Measurements from ENCODE around the gene MR1.
"Not testable (repeated sequence)": the region's sequence is repeated elsewhere in the genome, so short reads cannot be mapped to it uniquely, and the experiment has no call there.

The MR1 gene

DNA sequence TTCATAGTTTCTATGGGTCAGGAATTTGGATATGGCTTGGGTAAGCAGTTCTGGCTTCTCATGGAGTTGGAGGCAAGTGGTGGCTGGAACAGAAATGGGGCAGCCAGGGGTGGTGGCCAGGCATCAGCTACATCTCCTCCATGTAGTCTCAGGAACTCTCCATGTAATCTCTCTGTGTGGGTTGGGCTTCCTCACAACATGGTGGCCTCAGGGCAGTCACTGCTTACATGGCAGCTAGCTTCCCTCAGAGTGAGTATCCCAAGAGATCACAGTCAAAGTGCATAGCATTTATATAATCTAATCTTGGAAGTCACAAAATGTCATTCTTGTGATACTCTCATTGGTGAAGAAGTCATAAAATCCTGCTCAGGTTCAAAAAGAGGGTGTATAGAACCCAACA is 25.7 kb downstream of the MR1 start:
- no peak for DNase-seq
- intact Hi-C loops (cut with DNase I) = no loop called here

GRCh38 chr1:181060066-181060465 is 26.3 kb downstream of the MR1 start:
- intact Hi-C loops (cut with DNase I) = no loop called here
- DNase-seq = no peak

DNA sequence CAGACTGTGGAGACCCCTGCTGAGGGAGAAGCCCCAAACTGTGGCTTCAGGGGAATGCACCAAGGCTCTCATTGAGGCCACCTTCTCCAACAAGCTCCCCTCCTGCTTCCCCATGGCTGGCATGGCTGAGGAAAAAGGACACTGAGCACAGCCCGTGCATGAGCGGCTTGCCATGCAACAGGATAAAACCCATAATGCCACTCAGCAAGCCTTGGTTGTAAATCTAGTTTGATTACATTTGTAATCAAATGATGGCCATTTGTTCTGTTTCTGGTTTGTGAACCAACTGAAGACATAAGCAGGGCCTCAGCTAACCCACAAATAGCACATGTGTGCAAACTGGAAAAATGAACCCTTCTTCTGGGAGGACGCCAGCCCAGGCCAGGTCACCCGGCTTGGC is 27.2 kb downstream of the MR1 start:
- intact Hi-C loops (cut with DNase I); DNase-seq: not testable (repeated sequence)

GRCh38 chr1:181061487-181061886 is 27.7 kb downstream of the MR1 start:
- DNase-seq = no peak
- intact Hi-C loops (cut with DNase I) = no loop called here

DNA sequence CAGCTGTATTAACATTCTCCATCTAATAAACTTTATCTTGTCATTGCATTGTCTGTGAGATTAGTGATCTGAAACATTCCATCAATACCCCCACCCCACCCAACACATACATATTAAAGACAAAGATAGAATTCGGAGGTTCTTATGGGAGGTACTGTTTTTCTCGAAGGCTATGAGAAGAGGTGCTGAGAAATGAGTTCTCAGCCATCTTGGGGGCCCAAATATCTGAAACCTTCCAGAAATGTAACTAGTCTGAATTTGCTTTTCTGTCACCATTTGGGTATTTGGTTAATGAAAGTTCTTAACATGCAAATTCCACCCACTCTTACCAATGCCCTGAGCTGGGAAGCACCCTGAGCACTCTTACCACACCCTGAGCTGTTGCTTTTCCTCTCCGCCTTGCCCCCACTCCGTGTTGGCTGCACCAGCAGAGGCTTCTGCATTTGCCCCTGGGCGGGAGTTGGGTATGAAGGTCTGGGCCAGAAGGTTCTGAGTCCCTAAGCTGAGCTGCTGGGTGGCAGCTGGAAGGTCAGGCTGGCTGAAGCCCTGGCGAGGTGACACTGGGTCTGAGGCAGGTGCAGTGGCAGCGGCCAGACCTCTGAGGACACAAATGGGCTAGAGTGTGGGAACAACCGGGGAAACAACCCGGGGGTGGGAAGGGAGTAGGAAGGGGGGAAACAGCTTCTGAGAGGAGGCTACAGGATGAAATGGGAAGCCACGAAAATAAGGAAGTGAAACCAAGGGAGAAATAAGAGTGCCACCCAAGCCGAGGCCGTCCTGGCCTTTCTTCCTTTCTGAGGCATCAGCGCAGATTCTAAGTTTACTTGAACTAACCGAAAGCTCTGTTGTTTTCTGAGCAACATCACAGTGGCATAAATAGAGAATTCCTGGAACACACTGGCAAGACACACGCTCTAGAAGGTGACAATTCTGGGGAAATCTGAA is 28.4 kb downstream of the MR1 start:
- intact Hi-C loops (cut with DNase I) = no loop called here
- peak in 24 of 42 donors; percentile 4 to 48 (median 18) for DNase-seq

DNA sequence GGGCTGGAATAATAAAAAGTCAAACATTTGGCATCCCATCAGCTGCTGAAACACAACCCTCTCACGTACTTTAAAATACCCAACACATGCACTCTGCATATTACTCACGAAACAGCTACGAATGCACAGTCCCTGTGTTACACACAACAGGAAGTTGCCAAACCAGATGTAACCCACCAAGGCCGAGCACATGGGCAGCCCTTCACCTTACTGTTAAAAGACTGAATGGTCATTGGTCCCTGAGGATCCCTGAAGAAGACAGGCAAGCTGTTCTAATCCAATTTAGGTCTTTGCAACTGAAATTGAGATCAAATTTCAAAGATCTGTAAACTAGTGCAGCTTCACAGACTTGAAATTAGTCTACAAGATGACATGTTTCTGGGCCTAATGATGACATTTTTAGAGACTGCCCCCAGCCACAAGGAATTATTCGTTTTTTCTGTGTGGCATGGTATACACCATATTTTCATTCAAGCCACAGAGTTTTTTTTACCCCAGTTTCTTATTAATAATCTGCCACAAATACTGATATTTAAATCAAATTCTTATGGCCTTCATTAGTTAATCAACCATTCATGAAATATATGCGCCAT is 29.1 kb downstream of the MR1 start:
- DNase-seq = peak in 1 of 42 donors; percentile 5
- intact Hi-C loops (cut with DNase I) = no loop called here

DNA sequence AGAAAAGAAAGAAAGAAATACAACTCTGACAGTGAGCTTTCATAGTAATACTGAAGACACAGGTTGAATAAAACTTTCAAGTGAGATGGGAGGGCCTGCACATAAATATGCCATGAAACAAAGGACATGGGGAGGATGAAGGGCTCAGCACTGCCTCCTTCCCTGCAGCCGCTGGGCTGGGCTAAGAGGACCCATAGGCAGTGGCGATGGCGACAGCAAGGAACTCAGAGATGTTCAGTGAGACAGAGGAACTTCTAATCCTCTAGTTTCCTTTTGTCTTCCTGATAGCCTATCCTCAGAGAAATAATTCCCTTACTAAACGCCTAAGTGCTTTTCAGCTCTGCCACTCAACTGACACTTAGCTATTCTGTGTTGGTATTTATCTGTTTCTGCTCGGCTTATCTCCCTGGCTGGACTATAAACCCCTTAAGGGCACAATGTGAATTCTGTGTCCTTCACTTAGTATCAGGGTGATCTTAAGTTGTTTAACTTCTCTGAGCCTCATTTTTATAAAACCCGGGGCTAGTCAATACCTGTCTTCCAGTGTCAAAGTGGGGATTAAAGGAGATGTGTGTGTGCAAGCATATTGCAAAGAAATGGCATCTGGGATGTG is 30.3 kb downstream of the MR1 start:
- DNase-seq = peak in 1 of 42 donors; percentile 15
- intact Hi-C loops (cut with DNase I) = no loop called here

- intact Hi-C loops (cut with DNase I) = no loop called here
- DNase-seq = no peak
Measured at GRCh38 chr1:181064702-181065101, 30.9 kb downstream of the MR1 start.

GRCh38 chr1:181073638-181074037 is 39.9 kb downstream of the MR1 start:
- DNase-seq = no peak
- intact Hi-C loops (cut with DNase I) = no loop called here

GRCh38 chr1:181075766-181076350 is 42.1 kb downstream of the MR1 start:
- intact Hi-C loops (cut with DNase I) = no loop called here
- DNase-seq = no peak

GRCh38 chr1:181076852-181077251 is 43.1 kb downstream of the MR1 start:
- DNase-seq = no peak

GRCh38 chr1:181077576-181078242 is 43.9 kb downstream of the MR1 start:
- no peak for DNase-seq
- intact Hi-C loops (cut with DNase I) = no loop called here

More at GRCh38 chr1:181076852-181077251, 43.1 kb downstream of the MR1 start:
- intact Hi-C loops (cut with DNase I) = no loop called here

- intact Hi-C loops (cut with DNase I) = no loop called here
- no peak for DNase-seq
Measured at GRCh38 chr1:181079382-181079781, 45.6 kb downstream of the MR1 start.

DNA sequence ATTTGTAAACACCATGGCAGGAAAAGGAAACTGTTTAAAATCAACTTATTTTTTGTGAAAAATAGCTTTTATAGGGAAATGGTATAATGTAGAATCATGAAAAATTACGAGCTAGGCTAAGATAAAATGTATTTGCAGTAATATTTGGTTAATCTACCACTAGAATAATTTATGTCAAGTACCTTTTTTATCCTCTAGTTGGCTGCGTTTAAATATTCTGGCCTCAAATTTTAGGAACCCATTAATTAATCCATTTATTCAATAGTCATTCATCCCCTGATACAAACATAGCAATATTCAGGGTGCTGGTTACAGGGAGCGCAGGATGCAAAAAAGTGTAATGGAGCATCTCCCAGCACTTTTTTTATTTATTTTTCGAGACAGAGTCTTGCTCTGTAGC is 46.1 kb downstream of the MR1 start:
- intact Hi-C loops (cut with DNase I) = loop anchor here (10.0 kb wide), 1 partner anchor 45 kb away; the partner anchor contains the start of gene MR1
- no peak for DNase-seq

DNA sequence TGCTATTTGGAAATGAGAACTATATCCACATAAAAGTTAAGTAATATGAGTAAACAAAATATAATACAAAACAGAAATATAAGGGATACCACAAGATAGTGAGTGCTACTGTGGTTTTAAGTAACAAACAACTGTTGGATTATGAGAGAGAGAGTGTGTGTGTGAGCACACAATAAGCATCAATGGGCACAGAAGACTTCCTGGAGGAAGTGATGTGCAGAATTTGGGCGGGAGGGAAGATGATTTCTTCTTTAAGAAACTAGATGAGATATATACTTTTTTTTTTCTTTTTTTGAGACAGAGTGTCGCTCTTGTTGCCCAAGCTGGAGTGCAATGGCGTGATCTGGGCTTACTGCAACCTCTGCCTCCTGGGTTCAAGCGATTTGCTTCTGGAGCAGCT is 46.8 kb downstream of the MR1 start:
- DNase-seq = no peak
- intact Hi-C loops (cut with DNase I) = loop anchor here (10.0 kb wide), 1 partner anchor 46 kb away; the partner anchor contains the start of gene MR1

GRCh38 chr1:181081395-181081794 is 47.6 kb downstream of the MR1 start:
- intact Hi-C loops (cut with DNase I) = loop anchor here (10.0 kb wide), 1 partner anchor 47 kb away; the partner anchor contains the start of gene MR1
- DNase-seq = no peak

GRCh38 chr1:181083842-181084605 is 50.2 kb downstream of the MR1 start:
- intact Hi-C loops (cut with DNase I) = loop anchor here (10.0 kb wide), 1 partner anchor 49 kb away; the partner anchor contains the start of gene MR1

DNA sequence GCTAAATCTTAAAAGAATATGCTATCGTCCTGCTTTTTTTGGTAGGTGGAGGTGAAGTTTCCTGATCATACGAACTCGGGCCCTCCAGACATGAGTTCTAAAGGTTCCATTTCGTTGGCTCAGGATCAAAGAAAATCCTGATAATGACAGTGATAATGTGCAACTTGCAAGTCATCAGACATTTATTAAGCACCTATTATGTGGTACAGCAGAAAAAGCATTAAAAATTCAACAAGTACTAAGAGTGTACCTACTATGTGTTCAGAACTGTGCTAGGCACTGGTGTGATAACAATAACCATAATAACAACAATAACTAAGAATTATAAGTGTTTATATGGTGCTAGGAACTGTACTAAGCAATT is 50.8 kb downstream of the MR1 start:
- DNase-seq = no peak
- intact Hi-C loops (cut with DNase I) = loop anchor here (10.0 kb wide), 1 partner anchor 50 kb away; the partner anchor contains the start of gene MR1

More at GRCh38 chr1:181083842-181084605, 50.2 kb downstream of the MR1 start:
- DNase-seq = peak in 17 of 42 donors; percentile 20 to 62 (median 40)

All from head of caudate nucleus (tissue), 42 donors.